ENCODE data around the gene DYDC2.

DNA sequence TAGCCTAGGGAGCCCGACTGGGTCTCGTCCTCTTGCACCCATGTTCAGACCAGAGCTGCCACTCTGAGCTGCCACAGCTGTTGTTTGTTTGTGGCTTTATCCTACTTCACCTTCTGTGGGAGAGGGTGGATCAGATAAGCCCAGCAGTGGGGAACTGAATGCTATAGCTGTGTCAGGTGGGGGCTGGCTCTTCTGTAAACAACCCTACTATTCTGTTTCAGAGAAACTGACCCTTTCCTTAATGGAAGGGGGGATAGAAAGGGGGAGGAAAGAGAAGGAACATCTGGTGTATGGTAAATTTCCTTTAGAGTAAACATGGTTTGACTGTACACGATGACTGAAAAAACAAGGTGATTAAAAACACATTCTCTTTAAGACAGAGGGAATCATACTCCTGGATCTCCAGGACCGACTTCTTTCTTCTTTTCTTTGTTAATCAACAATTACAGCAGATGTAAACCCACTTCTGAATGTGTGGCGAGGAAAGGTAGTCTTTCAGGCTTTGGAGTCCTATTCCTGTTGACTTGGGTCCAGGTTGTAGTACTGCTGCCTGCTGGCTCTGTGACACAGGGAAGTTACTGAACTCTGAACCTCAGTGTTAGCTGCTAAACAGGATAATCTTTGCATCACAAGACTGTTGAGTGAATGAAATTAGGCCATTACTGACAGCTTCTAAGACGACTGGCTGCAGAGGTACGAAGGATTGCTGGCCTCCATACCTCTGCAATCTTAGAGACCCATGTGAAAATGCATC lies 57.7 kb downstream of the DYDC2 start:
- TF ChIP-seq, protein P1, sequence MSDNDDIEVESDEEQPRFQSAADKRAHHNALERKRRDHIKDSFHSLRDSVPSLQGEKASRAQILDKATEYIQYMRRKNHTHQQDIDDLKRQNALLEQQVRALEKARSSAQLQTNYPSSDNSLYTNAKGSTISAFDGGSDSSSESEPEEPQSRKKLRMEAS (IDR thresholded peaks at IDR 0.05), result no peak
- TF ChIP-seq CREB1 (IDR thresholded peaks at IDR 0.05; ENCODE audit: low read depth), result no peak
- TF ChIP-seq YY1 (IDR thresholded peaks at IDR 0.05; ENCODE audit: low read depth), result no peak
- TF ChIP-seq, protein P2, sequence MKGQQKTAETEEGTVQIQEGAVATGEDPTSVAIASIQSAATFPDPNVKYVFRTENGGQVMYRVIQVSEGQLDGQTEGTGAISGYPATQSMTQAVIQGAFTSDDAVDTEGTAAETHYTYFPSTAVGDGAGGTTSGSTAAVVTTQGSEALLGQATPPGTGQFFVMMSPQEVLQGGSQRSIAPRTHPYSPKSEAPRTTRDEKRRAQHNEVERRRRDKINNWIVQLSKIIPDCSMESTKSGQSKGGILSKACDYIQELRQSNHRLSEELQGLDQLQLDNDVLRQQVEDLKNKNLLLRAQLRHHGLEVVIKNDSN (IDR thresholded peaks at IDR 0.05), result no peak
- TF ChIP-seq, protein P3, sequence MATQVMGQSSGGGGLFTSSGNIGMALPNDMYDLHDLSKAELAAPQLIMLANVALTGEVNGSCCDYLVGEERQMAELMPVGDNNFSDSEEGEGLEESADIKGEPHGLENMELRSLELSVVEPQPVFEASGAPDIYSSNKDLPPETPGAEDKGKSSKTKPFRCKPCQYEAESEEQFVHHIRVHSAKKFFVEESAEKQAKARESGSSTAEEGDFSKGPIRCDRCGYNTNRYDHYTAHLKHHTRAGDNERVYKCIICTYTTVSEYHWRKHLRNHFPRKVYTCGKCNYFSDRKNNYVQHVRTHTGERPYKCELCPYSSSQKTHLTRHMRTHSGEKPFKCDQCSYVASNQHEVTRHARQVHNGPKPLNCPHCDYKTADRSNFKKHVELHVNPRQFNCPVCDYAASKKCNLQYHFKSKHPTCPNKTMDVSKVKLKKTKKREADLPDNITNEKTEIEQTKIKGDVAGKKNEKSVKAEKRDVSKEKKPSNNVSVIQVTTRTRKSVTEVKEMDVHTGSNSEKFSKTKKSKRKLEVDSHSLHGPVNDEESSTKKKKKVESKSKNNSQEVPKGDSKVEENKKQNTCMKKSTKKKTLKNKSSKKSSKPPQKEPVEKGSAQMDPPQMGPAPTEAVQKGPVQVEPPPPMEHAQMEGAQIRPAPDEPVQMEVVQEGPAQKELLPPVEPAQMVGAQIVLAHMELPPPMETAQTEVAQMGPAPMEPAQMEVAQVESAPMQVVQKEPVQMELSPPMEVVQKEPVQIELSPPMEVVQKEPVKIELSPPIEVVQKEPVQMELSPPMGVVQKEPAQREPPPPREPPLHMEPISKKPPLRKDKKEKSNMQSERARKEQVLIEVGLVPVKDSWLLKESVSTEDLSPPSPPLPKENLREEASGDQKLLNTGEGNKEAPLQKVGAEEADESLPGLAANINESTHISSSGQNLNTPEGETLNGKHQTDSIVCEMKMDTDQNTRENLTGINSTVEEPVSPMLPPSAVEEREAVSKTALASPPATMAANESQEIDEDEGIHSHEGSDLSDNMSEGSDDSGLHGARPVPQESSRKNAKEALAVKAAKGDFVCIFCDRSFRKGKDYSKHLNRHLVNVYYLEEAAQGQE (IDR thresholded peaks at IDR 0.05; ENCODE audit: low read depth), result no peak
- TF ChIP-seq EP300 (IDR thresholded peaks at IDR 0.05; ENCODE audit: borderline replicate concordance), result no peak
- no peak for TF ChIP-seq NFIC (IDR thresholded peaks at IDR 0.05)
- TF ChIP-seq FOXM1 (IDR thresholded peaks at IDR 0.05; ENCODE audit: borderline replicate concordance, low read depth), result no peak
- no peak for TF ChIP-seq TAF1 (IDR thresholded peaks at IDR 0.05; ENCODE audit: low read depth)
- TF ChIP-seq TCF12 (IDR thresholded peaks at IDR 0.05; ENCODE audit: low read depth), result no peak

All from Ishikawa (cell line).